Activated CD8-positive, alpha-beta memory T cell treated with anti-CD3 and anti-CD28 coated beads for 36 hours (primary cell): ENCODE results near the gene ZC3H12D. TPM values are rescaled to one million over a fixed set of nuclear protein-coding genes. Genes with fewer than 3 reads are reported as not detected.

Experiments
- CTCF ChIA-PET: fragments of 350-600 bp; sonication (Branson Sonifier 250); formaldehyde crosslinking; loops from one replicate; lab custom pipeline; 2021; ENCODE audit warnings: antibody characterized with exemption; lab: Charles Lee
- POLR2A ChIA-PET: fragments of 350-600 bp; sonication (Branson Sonifier 250); formaldehyde crosslinking; loops from one replicate; lab custom pipeline; 2021; ENCODE audit warnings: antibody characterized with exemption; lab: Charles Lee
- total RNA-seq, 2 experiments: library from RNA; stranded (reverse); gene quantifications; one replicate each; pipeline ENCODE4 v1.2.3, GENCODE V29; 2021

ZC3H12D gene
- total RNA-seq, 2 experiments from 2014 or later: 85.1 to 89.8 TPM

DNA sequence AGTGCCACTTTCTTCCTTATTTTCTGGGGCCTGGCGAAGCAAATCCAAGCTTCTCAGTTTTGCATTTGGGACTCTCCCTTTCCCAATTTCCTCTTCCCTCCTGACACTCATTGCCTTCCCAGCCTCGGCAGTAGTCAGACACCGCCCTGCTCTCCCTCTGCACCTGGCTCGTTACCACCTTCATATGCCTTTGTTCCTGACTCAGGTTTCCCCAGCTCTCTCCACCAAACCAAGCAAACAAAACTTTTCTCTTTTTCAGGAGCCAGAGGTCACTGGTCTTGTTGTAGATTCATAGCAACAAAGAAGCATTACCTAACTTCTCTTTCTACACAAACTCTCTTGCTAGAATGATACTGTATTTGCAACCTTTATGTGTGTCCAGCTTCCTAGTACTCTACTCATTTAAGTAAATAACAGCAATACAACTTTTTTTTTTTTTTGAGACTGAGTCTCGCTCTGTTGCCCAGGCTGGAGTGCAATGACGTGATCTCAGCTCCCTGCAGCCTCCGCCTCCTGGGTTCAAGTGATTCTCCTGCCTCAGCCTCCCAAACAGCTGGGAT lies 9.0 kb upstream of the ZC3H12D start:
- POLR2A ChIA-PET: no interaction called here
- CTCF ChIA-PET: interaction anchor here (1.1 to 4.6 kb wide), 3 partner anchors 8 to 23 kb away, joined by 3 to 31 read pairs (median 3); partner anchors contain the start of gene ZC3H12D

DNA sequence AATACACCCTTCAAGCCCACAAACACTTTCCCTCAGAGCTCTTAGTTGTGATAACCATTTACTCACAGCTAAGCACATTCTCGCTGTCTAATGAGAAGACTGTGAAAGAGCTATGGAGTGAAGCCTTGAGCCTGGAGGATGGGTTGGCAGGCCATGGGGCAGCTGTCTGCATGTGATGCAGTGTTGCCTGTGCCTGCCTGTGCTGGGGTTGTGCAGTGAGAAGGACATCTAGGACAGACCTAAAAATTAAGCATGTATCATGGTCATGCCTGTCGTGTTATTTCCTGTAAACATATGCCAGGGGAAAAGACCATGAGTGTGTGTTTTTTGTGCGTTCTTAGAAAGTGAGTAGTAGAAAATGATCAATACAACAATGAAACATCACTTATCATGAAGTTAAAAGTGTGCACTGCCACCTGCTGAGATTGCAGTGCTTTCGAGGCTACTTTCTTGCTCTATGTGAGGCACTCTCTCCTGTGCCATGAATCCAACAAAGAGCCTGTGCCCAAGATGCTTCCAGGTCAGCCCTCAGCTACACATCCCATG lies 8.1 kb upstream of the ZC3H12D start:
- ChIA-PET CTCF (interaction anchor here (0.7 to 4.6 kb wide), 4 partner anchors 7 to 24 kb away, joined by 3 to 31 read pairs (median 4); partner anchors contain the start of gene ZC3H12D), POLR2A (interaction anchor here (1.1 kb wide), 1 partner anchor 10 kb away, joined by 3 read pairs; no protein-coding TSS in a partner anchor)

DNA sequence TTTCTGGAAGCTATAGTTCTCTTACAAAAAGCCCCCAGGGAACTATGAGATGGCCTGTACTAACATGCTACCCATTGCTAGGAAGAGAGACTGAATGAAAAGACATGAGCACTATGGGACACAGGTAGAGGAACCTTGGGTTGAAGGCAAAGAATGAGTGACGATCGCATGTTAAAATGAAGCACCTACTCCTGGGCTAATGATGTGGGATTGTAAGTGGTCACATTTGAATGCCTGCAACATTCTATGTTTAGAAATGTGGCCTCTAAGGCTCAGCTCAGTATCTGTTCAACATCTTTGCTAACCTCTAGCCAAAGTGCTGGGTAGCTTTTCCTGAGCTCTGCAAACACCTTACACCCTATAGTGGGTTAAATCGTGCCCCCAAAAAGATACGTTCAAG lies 5.2 kb upstream of the ZC3H12D start:
- ChIA-PET POLR2A (no interaction called here), CTCF (interaction anchor here (1.5 kb wide), 1 partner anchor 27 kb away, joined by 5 read pairs; no protein-coding TSS in a partner anchor)

DNA sequence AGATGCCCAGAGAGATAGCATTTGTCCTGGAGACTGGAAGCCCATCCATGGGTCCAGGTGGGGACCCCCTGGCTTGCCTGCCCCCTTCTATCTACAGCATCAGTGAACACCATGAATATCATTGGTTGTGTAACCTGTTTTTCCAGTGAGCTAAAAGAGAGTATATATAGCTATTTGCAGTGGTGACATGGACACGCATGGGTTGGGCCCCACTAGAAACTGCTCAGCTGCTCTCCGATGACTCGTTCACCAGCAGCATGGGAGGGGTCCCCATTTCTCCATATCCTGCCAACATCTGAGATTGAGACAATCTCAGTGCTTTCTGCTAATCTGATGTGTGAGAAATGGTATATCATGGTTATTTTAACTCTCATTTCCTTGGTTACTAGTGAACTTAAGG lies 4.0 kb upstream of the ZC3H12D start:
- POLR2A ChIA-PET: no interaction called here
- CTCF ChIA-PET: interaction anchor here (1.5 kb wide), 1 partner anchor 28 kb away, joined by 5 read pairs; no protein-coding TSS in a partner anchor

DNA sequence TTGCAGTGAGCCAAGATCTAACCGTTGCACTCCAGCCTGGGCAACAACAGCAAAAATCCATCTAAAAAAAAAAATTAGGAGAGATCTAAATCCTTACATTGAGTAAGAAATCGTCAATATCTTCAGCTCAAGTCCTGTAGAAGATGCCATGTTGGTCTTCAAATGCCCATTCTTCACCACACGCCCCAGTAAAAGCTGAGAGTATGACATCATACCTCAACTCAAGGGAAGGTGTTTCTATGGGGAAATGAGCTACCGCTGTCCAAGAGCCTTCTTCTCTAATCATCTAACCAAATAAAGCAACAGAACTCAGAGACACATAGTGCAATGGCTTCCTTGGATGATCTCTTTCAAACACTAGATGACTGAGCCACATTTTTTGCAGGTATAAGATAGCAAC lies 2.5 kb upstream of the ZC3H12D start:
- POLR2A ChIA-PET: no interaction called here
- CTCF ChIA-PET: interaction anchor here (0.6 to 3.6 kb wide), 3 partner anchors 8 to 12 kb away, joined by 3 to 31 read pairs (median 5); no protein-coding TSS in a partner anchor

DNA sequence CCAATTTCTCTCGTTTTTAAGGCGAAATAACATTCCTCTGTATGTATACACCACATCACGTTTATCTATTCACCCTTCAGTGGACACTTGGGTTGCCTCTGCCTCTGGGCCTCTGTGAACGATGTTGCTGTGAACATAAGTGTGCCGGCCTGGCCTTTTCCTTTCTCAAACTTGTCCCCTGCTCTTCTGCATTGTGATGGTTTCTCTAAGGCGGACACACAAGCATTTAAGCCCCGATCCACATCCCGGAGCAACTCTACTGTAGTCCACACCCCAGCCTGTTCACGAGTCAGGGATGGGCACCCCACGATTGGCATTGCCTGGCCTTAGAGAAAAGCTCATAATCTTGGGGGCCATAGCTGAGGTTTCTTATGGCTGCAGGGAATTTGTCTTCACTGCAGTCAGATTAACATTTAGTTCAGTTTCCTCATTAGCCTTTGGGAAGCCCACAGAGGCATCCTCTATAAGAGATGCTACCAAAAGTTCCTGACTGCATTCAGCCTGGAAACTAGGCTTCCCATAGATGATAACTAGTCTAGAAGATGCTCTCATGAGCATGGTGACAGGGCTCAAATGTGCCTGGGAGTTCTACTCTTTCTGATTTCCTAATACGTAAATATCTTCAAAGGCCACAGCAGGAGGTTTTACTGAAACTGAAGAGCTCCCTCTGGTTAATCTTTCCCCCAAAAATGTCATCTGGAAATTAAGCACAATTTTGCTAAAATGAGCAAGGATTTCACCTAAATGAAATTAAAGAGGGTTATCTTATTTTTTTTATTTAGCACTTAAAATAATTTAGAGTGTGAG lies 762 bp downstream of the ZC3H12D start:
- POLR2A ChIA-PET: interaction anchor here (0.6 to 3.3 kb wide), 7 partner anchors 11 to 737 kb away, joined by 3 to 50 read pairs (median 4); partner anchors contain the start of gene UST
- CTCF ChIA-PET: interaction anchor here (0.7 to 3.6 kb wide), 7 partner anchors 11 to 397 kb away, joined by 3 to 31 read pairs (median 4); no protein-coding TSS in a partner anchor

DNA sequence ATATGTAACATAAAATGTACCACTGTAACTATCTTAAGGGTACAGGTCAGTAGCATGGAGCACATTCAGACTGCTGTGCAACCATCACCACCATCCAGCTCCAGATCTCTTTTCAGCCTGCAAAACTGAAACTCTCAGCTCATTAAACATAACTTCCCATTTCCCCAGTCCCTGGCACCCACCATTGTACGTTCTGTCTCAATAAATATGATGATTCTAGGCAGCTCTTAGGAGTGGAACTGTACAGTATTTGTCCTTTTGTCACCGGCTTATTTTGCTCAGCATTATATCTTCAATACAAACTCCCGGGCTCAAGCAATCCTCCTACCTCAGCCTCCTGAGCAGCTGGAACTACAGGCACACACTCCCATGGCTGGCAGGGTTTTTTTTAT lies 1.5 kb downstream of the ZC3H12D start:
- ChIA-PET POLR2A (interaction anchor here (0.6 to 3.3 kb wide), 5 partner anchors 9 to 34 kb away, joined by 3 to 50 read pairs (median 6); no protein-coding TSS in a partner anchor), CTCF (interaction anchor here (1.7 kb wide), 1 partner anchor 351 kb away, joined by 3 read pairs; no protein-coding TSS in a partner anchor)

DNA sequence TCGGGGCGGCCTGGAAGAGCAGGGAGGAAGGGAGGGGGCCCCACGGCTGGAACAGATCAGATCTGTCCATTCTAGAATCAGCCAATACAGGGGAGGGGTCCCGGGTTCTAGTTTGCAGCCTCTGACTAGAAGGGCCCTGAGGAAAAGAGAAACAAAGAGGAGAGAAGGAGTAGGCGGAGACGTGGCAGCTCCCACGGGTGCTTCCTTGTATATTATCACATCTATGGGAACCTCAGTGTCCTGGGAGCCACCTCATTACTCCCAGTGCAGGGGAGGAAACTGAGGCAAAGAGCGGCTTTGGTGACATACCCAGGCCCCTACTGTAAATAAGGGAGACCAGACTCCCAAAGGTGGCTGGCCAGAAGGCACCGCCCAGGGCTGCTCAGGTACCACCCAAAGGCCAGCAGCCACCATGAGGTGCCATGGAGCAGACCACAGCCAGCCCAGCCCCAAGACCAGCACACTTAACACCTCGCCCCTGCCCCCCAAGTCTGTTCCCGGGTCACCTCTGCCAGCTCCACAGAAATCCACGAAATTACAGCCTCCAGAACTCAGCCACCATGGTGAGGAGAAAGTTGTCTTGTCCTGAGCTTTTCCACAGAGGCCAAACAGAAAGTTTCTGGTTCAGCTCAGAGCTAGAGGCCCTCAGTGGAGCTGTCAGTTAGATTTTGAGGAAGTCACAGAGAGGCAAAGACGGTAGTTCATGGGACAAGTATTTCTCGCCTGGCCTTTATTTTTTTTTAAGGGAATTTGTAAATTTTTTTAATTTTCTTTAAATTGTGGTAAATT lies 2.1 kb downstream of the ZC3H12D start:
- CTCF ChIA-PET: interaction anchor here (1.7 kb wide), 1 partner anchor 350 kb away, joined by 3 read pairs; no protein-coding TSS in a partner anchor
- POLR2A ChIA-PET: interaction anchor here (0.6 to 3.3 kb wide), 5 partner anchors 10 to 34 kb away, joined by 3 to 50 read pairs (median 6); no protein-coding TSS in a partner anchor

DNA sequence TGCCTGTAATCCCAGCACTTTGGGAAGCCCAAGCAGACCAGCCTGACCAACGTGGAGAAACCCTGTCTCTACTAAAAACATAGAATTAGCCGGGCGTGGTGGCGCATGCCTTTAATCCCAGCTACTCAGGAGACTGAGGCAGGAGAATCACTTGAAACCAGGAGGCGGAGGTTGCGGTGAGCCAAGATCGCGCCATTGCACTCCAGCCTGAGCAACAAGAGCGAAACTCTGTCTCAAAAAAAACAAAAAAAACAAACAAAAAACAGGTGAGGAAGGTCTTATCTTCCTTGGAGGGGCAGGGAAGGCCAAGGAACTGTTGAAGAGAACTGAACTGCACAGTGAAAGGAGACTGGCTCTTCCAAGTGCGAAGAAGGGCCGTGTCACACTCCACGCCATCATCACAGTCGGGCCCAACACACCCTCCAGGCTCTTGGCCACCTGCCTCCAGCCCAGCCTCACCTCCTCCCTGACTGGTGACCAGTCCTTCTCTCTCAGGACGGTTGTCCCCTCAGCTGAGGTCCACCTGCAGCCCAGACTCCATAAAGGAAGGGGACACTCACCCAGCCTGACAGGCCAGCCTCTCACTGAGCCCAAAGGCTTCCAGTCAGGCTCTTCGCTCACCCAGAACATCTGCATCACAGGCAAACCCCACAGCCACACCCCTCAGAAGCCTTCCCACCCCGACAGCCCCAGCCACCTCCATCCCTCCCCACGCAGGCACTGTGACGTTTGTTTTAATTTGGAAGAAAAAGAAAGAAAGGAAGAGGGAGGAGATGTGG lies 4.1 kb downstream of the ZC3H12D start:
- CTCF ChIA-PET: interaction anchor here (1.0 to 1.3 kb wide), 2 partner anchors 16 to 28 kb away, joined by 4 read pairs; no protein-coding TSS in a partner anchor
- POLR2A ChIA-PET: no interaction called here

DNA sequence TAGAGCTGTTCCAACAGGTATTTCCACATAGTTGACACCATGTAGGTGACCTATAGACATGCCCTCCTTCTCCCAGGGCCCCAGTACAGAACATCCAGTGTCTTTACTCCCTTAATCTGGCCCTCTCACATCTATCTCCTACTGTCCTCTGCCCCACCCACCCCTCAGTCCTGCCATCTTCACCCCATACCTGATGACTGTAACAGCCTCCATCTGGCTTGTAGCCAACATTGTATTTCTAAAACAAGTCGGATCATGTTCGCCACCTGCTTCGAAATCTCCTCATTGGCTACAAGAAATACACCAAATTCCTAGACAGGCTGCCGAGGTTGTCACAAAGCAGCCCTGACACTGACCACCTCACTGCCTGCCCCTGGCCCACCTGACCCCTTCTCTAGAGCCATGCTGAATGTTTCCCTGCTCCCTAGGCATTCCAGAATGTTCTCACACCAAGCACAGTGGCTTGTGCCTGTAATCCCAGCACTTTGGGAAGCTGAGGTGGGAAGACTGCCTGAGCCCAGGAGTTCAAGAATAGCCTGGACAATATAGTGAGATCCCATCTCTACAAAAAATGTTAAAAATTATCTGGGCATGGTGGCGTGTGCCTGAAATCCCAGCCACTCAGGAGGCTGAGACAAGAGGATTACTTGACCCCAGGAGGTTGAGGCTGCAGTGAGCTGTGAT lies 6.0 kb downstream of the ZC3H12D start:
- POLR2A ChIA-PET: no interaction called here
- CTCF ChIA-PET: interaction anchor here (1.2 kb wide), 1 partner anchor 13 kb away, joined by 3 read pairs; no protein-coding TSS in a partner anchor

DNA sequence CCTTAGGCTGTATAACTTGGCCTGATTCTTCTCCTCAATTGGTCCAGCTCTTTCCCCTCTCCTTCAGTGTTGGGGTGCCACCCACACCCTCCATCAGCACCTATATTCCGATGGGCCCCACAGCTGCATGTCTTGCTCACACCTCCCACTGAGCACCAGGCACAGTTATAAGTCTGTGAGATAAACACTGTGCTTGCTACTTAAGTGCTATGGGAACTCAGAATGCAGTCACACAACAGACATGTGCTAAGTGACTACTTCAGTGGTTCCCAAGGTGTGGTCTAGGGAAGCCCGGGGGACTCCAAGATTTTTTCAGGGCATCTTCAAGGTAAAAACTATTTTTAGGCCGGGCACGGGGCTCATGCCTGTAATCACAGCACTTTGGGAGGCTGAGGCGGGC lies 7.3 kb downstream of the ZC3H12D start:
- ChIA-PET CTCF (interaction anchor here (0.5 to 1.3 kb wide), 2 partner anchors 40 to 89 kb away, joined by 3 read pairs; no protein-coding TSS in a partner anchor), POLR2A (no interaction called here)

DNA sequence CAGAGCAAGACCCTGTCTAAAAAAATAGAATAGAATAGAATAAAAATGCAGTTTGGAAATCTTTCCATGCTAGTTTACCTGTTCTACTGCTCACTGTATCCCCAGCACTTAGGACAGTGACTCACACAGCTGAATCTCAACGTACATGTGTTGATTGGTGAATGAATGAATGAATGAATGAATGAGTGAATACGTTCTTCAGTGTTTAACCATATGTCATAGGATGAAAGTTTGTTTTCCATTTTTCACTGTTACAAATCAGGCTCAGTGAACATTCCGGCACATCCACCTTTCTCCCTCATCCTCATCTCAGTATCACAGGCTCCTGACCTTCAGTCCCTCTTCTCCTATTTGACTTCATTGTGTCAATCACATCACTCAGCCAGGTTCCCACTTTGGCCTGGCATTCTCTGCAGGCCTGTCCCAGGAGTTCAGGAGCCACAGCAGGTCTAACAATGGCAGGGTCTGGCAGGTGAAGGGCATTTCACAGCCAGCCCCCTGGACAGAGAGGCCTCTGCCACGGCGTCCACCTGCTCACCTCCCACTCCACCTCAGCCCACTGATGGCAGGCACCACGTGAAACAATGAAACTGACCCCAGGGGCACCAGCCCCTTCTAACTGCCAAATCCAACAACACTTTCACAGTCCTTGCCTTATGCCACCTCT lies 7.9 kb downstream of the ZC3H12D start:
- CTCF ChIA-PET: interaction anchor here (0.5 to 1.3 kb wide), 3 partner anchors 11 to 88 kb away, joined by 3 read pairs; no protein-coding TSS in a partner anchor
- POLR2A ChIA-PET: no interaction called here

DNA sequence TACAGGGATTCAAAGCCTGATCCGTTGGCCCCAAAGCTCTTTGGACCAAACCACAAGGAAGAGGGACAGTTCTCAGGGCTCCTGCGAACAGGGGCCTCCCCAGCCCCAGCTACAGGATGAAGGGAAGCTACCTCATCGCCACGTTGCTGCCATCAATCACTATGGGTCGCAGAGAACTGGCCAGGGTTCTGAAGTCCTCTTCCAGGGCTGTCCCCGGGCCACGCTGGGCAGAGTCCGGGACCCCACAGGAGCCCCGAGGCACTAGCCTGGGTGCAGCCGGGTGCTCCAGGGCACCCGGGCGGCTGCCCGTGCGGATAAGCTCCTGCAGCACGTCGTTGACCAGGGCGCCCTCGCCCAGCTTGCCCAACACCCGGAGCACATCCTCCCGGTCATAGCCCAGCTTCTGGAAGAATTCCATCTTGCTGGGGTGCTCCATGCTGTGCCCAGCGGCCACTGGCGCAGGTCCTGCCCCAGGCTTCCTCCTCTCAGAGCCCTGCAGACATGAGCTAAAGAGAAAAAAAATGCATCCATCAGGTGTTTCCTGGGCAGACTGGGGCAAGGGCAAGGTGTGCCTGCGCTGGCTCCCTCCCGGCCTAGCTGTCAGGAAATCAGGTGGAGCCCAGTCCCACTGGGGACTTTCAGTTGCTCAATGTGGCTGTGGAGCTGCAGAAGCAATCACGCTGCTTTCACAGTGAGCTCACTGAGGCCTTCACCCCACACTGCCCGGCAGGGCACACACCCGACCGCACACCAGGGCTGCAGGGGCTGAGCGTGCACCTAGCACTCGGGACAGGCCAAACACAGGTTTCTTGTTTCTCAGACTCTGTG lies 10.5 kb downstream of the ZC3H12D start:
- CTCF ChIA-PET: interaction anchor here (0.9 to 1.4 kb wide), 2 partner anchors 13 to 41 kb away, joined by 3 read pairs; no protein-coding TSS in a partner anchor
- POLR2A ChIA-PET: interaction anchor here (0.6 to 1.0 kb wide), 3 partner anchors 14 to 29 kb away, joined by 3 to 4 read pairs (median 3); no protein-coding TSS in a partner anchor

DNA sequence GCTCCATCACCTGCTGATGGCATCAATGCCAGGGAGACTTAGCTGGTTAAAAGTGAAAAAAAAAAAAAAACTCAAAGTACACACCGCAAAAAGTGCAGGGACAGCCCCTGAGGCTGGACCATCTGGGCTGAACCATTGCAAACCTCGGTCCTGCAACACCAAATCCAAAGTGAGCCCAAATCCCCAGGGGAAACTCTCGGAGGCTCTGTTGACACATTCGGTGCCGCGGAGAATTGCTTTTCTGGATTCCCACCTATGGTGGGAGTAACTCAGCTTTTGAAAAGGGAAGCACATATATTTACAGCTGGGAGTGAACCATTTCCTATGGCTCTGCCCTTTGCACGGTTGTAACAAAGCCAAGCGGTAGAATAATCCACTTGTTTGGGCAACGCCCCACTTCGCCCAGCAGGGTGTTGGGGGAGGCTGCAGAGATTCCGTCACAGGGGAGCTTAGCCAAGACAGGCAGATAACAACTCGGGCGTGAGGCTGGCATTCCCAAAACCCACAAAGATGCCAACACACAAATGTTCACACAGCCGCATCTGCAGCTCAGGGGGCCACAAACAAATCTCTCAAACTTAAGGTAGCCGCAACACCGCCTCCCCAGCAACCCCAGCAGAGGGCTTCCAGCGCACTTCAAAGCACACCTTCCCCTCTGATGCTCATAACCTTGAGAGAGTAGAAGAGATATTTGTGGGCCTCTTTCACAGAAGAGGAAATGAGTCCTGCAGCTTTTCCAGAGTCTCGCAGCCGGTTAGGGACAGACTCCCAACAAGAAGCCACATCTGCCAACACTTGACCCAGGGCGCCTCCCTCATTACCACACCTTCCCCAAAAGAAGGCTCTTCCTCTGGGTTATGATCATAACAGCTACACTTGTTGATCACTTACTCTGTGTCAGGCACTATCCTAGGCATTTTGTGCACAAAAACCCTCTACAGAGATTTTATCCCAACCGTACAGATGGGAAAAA lies 11.4 kb downstream of the ZC3H12D start:
- ChIA-PET POLR2A (interaction anchor here (0.7 to 1.0 kb wide), 2 partner anchors 13 to 28 kb away, joined by 3 read pairs; no protein-coding TSS in a partner anchor), CTCF (interaction anchor here (0.7 to 1.4 kb wide), 4 partner anchors 12 to 42 kb away, joined by 3 read pairs; no protein-coding TSS in a partner anchor)
